Activated T-helper 2 cell treated with anti-CD3 and anti-CD28 coated beads, Interferon-gamma antibody, Interleukin-2, Interleukin-4, amounts not matched to agents 10 μg/mL and 5 μg/mL and 100 μg/mL, durations not matched to agents 14 hours and 24 hours and 36 hours (primary cell): ENCODE measurements around the gene KCNN2. TPM values are rescaled to one million over a fixed set of nuclear protein-coding genes. Genes with fewer than 3 reads are reported as not detected.

Experiments
- DNase-seq: peaks from one replicate; pipeline ENCODE4 v3.0.0; 2021; ENCODE audit warnings: low spot score
- H3K27ac Mint-ChIP-seq: one replicate; pipeline ENCODE4 v1.8.0; 2021; ENCODE audit warnings: mixed read lengths
- H3K27me3 Mint-ChIP-seq: one replicate; pipeline ENCODE4 v1.8.0; 2021; ENCODE audit warnings: low read depth, mixed read lengths
- H3K36me3 Mint-ChIP-seq: one replicate; pipeline ENCODE4 v1.8.0; 2021; ENCODE audit warnings: low read depth, mixed read lengths
- H3K4me1 Mint-ChIP-seq: one replicate; pipeline ENCODE4 v1.8.0; 2021; ENCODE audit warnings: low read depth, mixed read lengths
- H3K4me3 Mint-ChIP-seq: one replicate; pipeline ENCODE4 v1.8.0; 2021; ENCODE audit warnings: low read depth, mild to moderate bottlenecking, moderate library complexity, mixed read lengths
- H3K9me3 Mint-ChIP-seq: one replicate; pipeline ENCODE4 v1.8.0; 2021; ENCODE audit warnings: mixed read lengths
- intact Hi-C: fragments of 100-400 bp; cut with micrococcal nuclease; formaldehyde crosslinking; loops from one replicate; pipeline ENCODE4 v1.15.1; 2023
- total RNA-seq: library from RNA; stranded (reverse); gene quantifications from 2 replicates; pipeline ENCODE4 v1.2.3, GENCODE V29; 2022

The KCNN2 gene
- total RNA-seq, 1 donor from 2014 or later: not detected

DNA sequence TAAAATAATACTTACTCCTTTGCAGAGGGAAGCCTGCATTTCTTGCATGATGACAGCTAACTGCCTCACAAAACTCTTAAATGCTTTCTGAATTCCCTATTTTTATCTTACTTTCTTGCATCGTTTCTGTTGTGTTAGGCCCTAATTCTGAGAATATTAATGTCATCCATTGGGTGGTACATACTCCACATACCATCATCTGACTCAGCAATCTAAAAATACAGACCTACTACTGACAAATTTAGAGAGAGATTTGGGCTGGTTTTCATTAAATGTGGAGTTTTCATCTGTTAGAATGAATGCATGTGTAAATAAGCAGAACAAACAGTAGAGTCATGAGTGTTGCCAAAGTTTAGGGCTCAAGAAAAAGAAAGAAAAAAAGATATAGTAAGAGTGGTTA lies 26.5 kb upstream of the KCNN2 start:
- no peaks in the 10 kb centered on the region for H3K27me3 Mint-ChIP-seq
- H3K27ac Mint-ChIP-seq: no peak overlapping the region
- DNase-seq: no peak
- H3K4me1 Mint-ChIP-seq: no peaks in the 10 kb centered on the region
- no peak overlapping the region for H3K4me3 Mint-ChIP-seq
- no peaks in the 10 kb centered on the region for H3K36me3 Mint-ChIP-seq
- intact Hi-C loops: no loop called here
- no peaks in the 10 kb centered on the region for H3K9me3 Mint-ChIP-seq

DNA sequence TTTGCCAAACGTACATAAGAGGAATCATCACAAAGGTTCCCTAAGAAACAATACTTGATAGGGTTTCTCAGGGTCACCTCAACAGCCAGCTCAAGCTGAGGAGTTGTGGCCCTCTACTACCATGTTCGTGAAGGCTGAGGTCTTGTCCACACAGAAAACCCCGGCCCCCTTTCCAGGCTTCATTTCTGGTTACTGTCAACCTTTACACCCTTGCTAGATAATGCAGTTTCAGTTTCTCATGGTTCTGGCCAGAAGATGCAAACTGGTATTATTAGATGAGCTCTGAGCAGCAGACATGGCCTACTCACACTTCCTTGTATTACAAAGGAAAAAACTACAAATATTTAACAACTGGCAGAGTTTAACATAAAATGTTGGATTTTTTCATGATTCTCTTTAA lies 22.8 kb upstream of the KCNN2 start:
- H3K27me3 Mint-ChIP-seq: no peaks in the 10 kb centered on the region
- H3K36me3 Mint-ChIP-seq: no peaks in the 10 kb centered on the region
- no peaks in the 10 kb centered on the region for H3K4me1 Mint-ChIP-seq
- intact Hi-C loops: no loop called here
- DNase-seq: no peak
- H3K4me3 Mint-ChIP-seq: no peak overlapping the region
- no peaks in the 10 kb centered on the region for H3K9me3 Mint-ChIP-seq
- H3K27ac Mint-ChIP-seq: no peak overlapping the region

DNA sequence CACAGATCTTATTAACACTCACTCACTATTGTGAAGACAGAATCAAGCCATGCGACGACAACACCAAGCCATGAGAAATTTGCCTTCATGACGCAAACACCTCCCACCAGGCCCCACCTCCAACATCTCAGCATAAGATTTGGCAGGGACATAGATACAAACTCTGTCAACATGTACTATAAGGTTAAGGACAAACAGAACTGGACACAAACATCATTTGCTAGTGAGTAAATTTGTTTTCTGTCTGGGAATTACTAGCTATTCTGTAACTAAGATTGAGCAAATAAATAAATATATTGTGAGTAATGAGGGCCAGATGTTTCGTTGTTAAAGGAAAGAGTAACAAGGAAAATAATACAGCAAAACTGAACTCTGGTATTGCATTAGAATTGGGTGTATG lies 15.7 kb upstream of the KCNN2 start:
- H3K9me3 Mint-ChIP-seq: no peaks in the 10 kb centered on the region
- intact Hi-C loops: no loop called here
- H3K27me3 Mint-ChIP-seq: no peaks in the 10 kb centered on the region
- H3K27ac Mint-ChIP-seq: no peak overlapping the region
- H3K4me1 Mint-ChIP-seq: no peaks in the 10 kb centered on the region
- DNase-seq: no peak
- H3K4me3 Mint-ChIP-seq: no peak overlapping the region
- H3K36me3 Mint-ChIP-seq: no peaks in the 10 kb centered on the region

DNA sequence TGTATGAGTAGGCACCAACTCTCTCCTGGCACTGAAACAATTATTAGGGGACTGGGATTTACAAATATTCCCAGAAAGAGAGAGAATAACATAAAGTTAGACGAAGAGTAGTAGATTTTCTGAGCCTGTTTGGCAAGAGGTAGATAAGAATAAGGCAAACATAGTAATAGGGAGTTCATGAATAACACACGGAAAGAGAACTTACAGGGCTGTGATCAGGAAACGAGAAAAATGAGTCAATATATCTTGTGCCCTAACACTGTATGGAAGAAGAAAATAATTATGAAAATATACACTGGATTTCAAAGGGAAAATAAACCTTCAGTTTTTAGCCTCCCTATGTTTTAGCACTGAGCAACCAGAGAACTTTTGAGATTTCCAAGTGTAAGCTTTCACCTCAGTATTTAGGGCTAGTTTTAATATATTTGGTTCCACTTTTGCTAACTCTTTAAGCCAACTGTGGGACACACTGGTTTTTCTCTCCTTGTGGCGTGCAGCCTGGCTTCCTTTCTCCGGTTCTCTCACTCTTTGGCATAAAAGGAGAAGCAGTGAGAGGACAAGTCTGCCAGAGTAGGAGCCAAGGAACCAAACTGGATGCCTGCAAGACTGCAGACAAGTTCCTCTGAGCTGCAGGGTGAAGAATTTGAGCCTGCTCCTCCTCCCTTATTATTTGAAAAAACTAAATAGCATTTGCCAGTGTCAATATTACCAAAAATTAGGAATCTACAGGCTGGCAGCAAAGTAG lies 6.6 kb upstream of the KCNN2 start:
- Mint-ChIP-seq H3K4me1 (no peaks in the 10 kb centered on the region), H3K27ac (no peak overlapping the region), H3K27me3 (peaks cover 18% of the 10 kb centered on the region), H3K9me3 (no peaks in the 10 kb centered on the region), H3K36me3 (no peaks in the 10 kb centered on the region), H3K4me3 (no peak overlapping the region)
- intact Hi-C loops: loop anchor here (5.0 kb wide), 1 partner anchor 817 kb away; no protein-coding TSS in a partner anchor
- no peak for DNase-seq

DNA sequence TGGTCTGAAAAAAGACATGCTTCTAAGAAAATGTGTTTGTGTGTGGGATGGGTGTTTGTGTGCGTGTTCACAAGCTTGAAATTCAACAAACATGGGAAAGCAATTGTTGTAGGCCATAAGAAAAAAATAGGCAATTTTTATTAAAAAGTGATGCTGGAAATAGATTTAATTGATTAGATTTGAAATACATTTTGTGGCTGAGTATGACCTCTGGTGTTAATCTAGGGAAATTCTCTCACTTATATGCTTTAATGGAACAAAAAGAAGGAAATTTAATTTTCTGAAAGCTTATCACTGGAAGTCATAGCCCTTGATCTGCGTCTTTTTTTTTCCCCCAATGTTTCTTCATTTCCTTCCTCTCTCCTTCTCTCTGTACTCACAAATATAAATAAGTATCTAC lies 3.5 kb upstream of the KCNN2 start:
- Mint-ChIP-seq H3K4me1 (peaks cover 2% of the 10 kb centered on the region), H3K9me3 (no peaks in the 10 kb centered on the region), H3K27me3 (peaks cover 36% of the 10 kb centered on the region), H3K36me3 (no peaks in the 10 kb centered on the region), H3K4me3 (no peak overlapping the region), H3K27ac (no peak overlapping the region)
- DNase-seq: no peak
- intact Hi-C loops: loop anchor here (5.0 kb wide), 1 partner anchor 814 kb away; no protein-coding TSS in a partner anchor

DNA sequence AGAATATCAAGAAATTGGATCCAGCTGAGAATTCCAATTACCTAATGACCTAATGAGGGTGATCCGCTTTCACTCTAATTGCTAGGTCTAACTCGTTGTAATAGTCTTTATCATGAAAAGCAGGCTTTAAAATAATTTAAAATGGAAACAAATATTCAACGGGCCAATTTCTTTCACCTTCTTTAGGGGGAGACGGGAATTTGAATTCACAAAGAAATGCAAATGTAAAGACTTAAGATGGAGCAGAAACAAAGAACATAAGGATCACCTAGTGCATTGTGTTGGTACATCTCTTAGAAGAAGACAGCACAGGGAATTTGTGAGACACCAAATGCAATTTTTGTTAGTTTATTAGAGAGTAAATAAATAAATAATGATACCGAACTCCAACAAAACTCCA lies 1.5 kb upstream of the KCNN2 start:
- H3K27me3 Mint-ChIP-seq: peaks cover 46% of the 10 kb centered on the region
- peaks cover 4% of the 10 kb centered on the region for H3K4me1 Mint-ChIP-seq
- H3K27ac Mint-ChIP-seq: no peak overlapping the region
- H3K36me3 Mint-ChIP-seq: no peaks in the 10 kb centered on the region
- intact Hi-C loops: no loop called here
- H3K4me3 Mint-ChIP-seq: no peak overlapping the region
- DNase-seq: no peak
- no peaks in the 10 kb centered on the region for H3K9me3 Mint-ChIP-seq

DNA sequence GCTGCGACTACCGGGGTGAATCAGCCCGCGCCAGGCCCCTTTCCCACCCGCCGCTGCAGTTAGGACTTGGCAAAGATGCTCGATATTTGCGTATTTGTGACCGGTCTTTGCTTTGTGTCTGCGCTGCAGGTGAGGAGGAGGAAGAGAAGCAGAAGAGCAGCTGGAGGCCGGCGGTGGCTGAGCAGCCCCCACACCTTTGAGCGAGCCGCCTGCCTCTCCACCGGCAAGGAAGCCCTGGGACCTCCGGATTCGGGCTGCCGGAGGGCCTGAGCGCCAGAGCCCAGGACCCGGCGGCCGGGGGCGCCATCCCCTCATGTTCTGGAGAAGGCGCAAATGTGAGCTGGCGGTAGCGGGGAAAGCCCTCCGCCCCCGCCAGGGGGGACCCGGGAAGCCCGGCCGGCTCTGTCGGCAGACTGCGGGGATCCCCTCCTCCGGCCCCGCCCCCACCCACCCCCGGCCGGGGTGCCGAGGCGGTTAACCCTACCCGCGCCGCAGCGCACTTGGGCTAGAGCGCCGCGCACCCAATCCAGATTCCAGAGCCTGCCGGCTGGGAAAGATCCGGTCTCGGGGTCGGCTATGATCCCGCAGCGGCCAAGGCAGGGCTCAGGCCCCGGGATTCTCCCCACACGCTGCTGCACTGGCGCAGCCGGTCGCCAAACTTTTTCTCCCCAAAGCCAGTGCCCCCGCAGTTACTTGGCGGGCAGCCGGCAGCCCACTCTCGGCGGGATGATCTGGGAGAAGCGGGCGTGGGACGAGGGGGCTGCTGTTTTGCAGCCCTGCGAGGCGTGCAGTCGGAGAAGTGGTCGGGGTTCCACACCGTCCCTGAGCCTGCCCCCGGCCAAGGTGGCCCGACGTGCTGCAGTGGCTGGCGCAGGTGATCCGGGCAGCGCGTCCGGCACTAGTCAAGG lies 800 bp upstream of the KCNN2 start:
- Mint-ChIP-seq H3K4me1 (peaks cover 4% of the 10 kb centered on the region), H3K36me3 (no peaks in the 10 kb centered on the region), H3K27ac (no peak overlapping the region), H3K4me3 (no peak overlapping the region), H3K9me3 (no peaks in the 10 kb centered on the region), H3K27me3 (peaks cover 48% of the 10 kb centered on the region)
- intact Hi-C loops: no loop called here
- DNase-seq: no peak

DNA sequence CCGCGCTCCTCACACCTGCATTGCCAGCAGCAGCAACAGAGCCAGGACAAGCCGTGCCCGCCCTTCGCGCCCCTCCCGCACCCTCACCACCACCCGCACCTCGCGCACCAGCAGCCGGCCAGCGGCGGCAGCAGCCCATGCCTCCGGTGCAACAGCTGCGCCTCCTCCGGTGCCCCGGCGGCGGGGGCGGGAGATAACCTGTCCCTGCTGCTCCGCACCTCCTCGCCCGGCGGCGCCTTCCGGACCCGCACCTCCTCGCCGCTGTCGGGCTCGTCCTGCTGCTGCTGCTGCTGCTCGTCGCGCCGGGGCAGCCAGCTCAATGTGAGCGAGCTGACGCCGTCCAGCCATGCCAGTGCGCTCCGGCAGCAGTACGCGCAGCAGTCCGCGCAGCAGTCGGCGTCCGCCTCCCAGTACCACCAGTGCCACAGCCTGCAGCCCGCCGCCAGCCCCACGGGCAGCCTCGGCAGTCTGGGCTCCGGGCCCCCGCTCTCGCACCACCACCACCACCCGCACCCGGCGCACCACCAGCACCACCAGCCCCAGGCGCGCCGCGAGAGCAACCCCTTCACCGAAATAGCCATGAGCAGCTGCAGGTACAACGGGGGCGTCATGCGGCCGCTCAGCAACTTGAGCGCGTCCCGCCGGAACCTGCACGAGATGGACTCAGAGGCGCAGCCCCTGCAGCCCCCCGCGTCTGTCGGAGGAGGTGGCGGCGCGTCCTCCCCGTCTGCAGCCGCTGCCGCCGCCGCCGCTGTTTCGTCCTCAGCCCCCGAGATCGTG lies 517 bp downstream of the KCNN2 start:
- Mint-ChIP-seq H3K27ac (no peak overlapping the region), H3K9me3 (no peaks in the 10 kb centered on the region), H3K4me1 (peaks cover 4% of the 10 kb centered on the region), H3K27me3 (peaks cover 48% of the 10 kb centered on the region), H3K4me3 (peak overlapping the region; percentile 47), H3K36me3 (no peaks in the 10 kb centered on the region)
- DNase-seq: no peak
- intact Hi-C loops: no loop called here

DNA sequence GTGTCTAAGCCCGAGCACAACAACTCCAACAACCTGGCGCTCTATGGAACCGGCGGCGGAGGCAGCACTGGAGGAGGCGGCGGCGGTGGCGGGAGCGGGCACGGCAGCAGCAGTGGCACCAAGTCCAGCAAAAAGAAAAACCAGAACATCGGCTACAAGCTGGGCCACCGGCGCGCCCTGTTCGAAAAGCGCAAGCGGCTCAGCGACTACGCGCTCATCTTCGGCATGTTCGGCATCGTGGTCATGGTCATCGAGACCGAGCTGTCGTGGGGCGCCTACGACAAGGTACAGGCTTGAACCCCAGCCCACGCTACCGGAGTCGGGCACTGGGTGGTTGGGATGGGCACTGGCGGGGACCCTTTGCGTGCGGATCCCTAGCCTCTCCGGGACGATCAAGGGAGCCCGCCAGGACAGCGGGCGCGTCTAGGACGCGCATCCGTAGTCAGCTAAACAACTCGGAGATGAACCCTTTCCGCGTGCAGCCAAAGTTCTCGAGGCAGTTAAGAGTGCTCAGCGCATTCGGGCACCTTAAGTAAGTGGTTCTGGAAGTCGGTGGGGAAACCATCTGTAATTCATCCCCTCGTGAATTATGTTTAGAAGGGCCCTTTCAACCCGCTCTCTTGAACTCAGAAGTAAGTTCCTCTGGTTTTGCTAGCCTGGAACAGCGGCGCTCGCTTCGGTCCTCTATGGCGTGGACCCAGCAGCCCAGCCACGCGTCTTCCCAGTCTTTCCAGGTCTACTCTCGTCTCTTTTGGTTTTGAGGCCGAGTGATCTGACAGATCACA lies 1.3 kb downstream of the KCNN2 start:
- no peaks in the 10 kb centered on the region for H3K36me3 Mint-ChIP-seq
- no peak overlapping the region for H3K27ac Mint-ChIP-seq
- peaks cover 48% of the 10 kb centered on the region for H3K27me3 Mint-ChIP-seq
- no peak overlapping the region for H3K4me3 Mint-ChIP-seq
- no peak for DNase-seq
- H3K9me3 Mint-ChIP-seq: no peaks in the 10 kb centered on the region
- intact Hi-C loops: no loop called here
- peaks cover 4% of the 10 kb centered on the region for H3K4me1 Mint-ChIP-seq

DNA sequence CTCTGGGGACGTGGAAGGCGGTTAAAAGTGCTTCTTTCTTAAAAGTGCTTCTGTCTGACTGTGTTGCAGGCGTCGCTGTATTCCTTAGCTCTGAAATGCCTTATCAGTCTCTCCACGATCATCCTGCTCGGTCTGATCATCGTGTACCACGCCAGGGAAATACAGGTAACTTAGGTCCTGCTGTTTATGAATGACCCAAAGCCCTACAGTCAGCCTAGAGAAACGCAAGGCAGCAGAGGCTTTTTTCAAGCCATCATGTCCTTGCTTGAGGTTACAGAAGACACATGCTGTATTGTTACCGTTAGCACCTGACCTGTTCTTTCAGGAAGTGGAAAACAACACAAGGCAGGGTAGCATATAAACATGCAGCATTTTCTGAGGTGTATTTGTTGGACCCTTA lies 2.0 kb downstream of the KCNN2 start:
- Mint-ChIP-seq H3K27ac (no peak overlapping the region), H3K4me1 (peaks cover 4% of the 10 kb centered on the region), H3K36me3 (no peaks in the 10 kb centered on the region), H3K9me3 (no peaks in the 10 kb centered on the region), H3K4me3 (no peak overlapping the region), H3K27me3 (peaks cover 44% of the 10 kb centered on the region)
- no peak for DNase-seq
- intact Hi-C loops: no loop called here

DNA sequence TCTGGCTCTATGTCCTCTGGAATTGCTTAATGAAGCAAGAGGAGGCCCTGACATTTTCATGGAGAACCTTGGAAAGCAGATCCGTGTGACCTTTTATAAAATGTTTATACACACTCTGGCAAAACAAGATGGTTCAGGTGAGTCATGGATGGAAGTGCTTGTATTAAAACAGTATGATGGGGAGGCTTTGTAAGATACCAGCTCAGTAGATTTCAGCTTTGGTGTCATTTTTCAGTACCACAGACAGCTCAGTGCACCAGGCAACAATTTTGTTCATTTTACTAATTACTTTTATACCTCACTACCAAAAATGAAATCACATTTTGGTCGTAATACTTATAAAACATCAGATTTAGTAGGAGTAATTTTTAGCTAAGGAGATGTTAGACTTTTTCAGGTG lies 5.2 kb downstream of the KCNN2 start:
- Mint-ChIP-seq H3K27me3 (peaks cover 21% of the 10 kb centered on the region), H3K36me3 (no peaks in the 10 kb centered on the region), H3K4me1 (peaks cover 2% of the 10 kb centered on the region), H3K9me3 (no peaks in the 10 kb centered on the region), H3K27ac (no peak overlapping the region), H3K4me3 (no peak overlapping the region)
- intact Hi-C loops: no loop called here
- DNase-seq: no peak

DNA sequence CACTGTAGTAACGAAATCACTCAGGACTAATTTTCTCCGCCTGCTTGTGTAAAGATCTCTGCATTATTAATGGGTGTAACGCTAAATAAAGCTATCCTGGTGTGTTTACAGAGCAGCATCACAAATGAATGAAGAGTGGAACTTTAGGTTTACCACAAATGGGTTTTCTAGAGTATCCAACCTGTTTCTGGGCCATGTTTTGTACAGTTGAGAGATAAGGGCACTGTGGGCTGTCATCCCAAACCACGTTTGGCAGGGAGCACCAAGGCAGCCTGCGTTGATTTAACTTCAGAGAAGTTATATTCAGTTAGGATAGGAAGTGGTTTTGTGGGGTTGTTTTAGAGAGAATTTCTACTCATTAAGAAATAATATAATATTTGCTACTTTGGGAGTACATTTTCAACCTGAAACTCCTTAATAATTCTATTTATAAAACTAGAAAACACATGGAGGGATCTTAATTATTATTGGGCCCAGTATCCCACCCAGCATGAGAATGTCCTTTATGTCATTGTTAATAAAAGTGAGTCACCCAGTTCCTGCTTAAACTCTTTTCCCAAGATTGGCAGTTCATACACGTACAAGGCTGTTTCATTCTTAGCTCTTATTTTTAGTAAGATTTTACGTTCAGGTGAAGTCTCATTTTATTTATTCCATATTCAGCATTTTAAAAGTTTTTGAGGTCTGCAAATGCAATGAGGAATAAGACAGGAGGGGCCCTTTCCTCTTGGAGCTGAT lies 8.0 kb downstream of the KCNN2 start:
- H3K4me1 Mint-ChIP-seq: no peaks in the 10 kb centered on the region
- intact Hi-C loops: no loop called here
- H3K36me3 Mint-ChIP-seq: no peaks in the 10 kb centered on the region
- no peaks in the 10 kb centered on the region for H3K9me3 Mint-ChIP-seq
- no peak overlapping the region for H3K4me3 Mint-ChIP-seq
- no peak for DNase-seq
- H3K27ac Mint-ChIP-seq: no peak overlapping the region
- H3K27me3 Mint-ChIP-seq: peaks cover 2% of the 10 kb centered on the region
